MM.1S (cell line): Measurements from ENCODE around the gene SDHB.

Experiments used
- DNase-seq: peaks from one replicate; pipeline ENCODE4 v3.0.0-alpha.2; 2015
- H2AFZ ChIP-seq: fragments of 300-600 bp; sonication (generic); 2 replicates; pipeline ENCODE4 v1.6.0; 2016; ENCODE audit warnings: antibody characterized with exemption, low read length
- H3F3A ChIP-seq: fragments of 300-600 bp; sonication (generic); 2 replicates; pipeline ENCODE4 v1.6.1; 2016; ENCODE audit warnings: mild to moderate bottlenecking, antibody characterized with exemption, low read length, moderate library complexity, mixed read lengths; ENCODE audit not compliant: insufficient read depth
- H3K27ac ChIP-seq: fragments of 300-600 bp; sonication (generic); 2 replicates; pipeline ENCODE4 v1.5.1; 2016; ENCODE audit warnings: mild to moderate bottlenecking, low read length
- H3K27me3 ChIP-seq: fragments of 300-600 bp; sonication (generic); replicated peaks from 2 replicates; pipeline ENCODE4 v1.6.0; 2016; ENCODE audit warnings: low read length; ENCODE audit not compliant: insufficient read depth
- H3K36me3 ChIP-seq: fragments of 300-600 bp; sonication (generic); replicated peaks from 2 replicates; pipeline ENCODE4 v1.6.1; 2016; ENCODE audit warnings: mild to moderate bottlenecking, low read length, mixed read lengths; ENCODE audit not compliant: insufficient read depth
- H3K4me1 ChIP-seq: fragments of 300-600 bp; sonication (generic); 2 replicates; pipeline ENCODE4 v1.6.1; 2016; ENCODE audit warnings: low read length, mixed read lengths
- H3K4me2 ChIP-seq: fragments of 300-600 bp; sonication (generic); 2 replicates; pipeline ENCODE4 v1.6.0; 2016; ENCODE audit warnings: low read depth, low read length
- H3K4me3 ChIP-seq: fragments of 300-600 bp; sonication (generic); 2 replicates; pipeline ENCODE4 v1.5.1; 2016; ENCODE audit warnings: low read length, mixed read lengths
- H3K79me2 ChIP-seq: fragments of 300-600 bp; sonication (generic); 2 replicates; pipeline ENCODE4 v1.6.1; 2016; ENCODE audit warnings: mixed run types, low read length, mixed read lengths
- H3K9ac ChIP-seq: fragments of 300-600 bp; sonication (generic); 2 replicates; pipeline ENCODE4 v1.6.1; 2016; ENCODE audit warnings: low read length, mixed read lengths
- H3K9me2 ChIP-seq: fragments of 300-600 bp; sonication (generic); replicated peaks from 2 replicates; pipeline ENCODE4 v1.6.1; 2016; ENCODE audit warnings: mild to moderate bottlenecking, low read length, mixed read lengths; ENCODE audit not compliant: insufficient read depth
- H3K9me3 ChIP-seq: fragments of 300-600 bp; sonication (generic); replicated peaks from 2 replicates; pipeline ENCODE4 v1.6.1; 2016; ENCODE audit warnings: mild to moderate bottlenecking, low read length, mixed read lengths; ENCODE audit not compliant: insufficient read depth
- H4K20me1 ChIP-seq: fragments of 300-600 bp; sonication (generic); 2 replicates; pipeline ENCODE4 v1.6.1; 2016; ENCODE audit warnings: mild to moderate bottlenecking, low read length, moderate library complexity, mixed read lengths; ENCODE audit not compliant: insufficient read depth
- CTCF ChIP-seq: fragments of 300-600 bp; sonication (generic); IDR thresholded peaks from 2 replicates; pipeline ENCODE4 v1.5.1; 2016; ENCODE audit warnings: antibody characterized with exemption, low read length, mixed read lengths
- EZH2 ChIP-seq: fragments of 300-600 bp; sonication (generic); optimal IDR thresholded peaks from 2 replicates; pipeline ENCODE3; 2017; ENCODE audit warnings: low read depth, mild to moderate bottlenecking, antibody characterized with exemption, low read length, mixed read lengths
- EZH2phosphoT487 ChIP-seq: fragments of 300-600 bp; sonication (generic); IDR thresholded peaks from 2 replicates; pipeline ENCODE4 v1.6.1; 2018; ENCODE audit warnings: antibody characterized with exemption, low read length

The SDHB gene

GRCh38 chr1:17027403-17027802 lies 26.4 kb downstream of the SDHB start:
- Histone ChIP-seq H2AFZ (no peak overlapping the region), H3K27me3 (no peaks in the 10 kb centered on the region), H3K9me3 (no peaks in the 10 kb centered on the region), H3K9me2 (no peaks in the 10 kb centered on the region), H3K4me2 (no peak overlapping the region), H3K9ac (no peak overlapping the region), H3K27ac (no peak overlapping the region), H3F3A (no peaks in the 10 kb centered on the region), H3K36me3 (peaks cover 6% of the 10 kb centered on the region; the same call in 1 of the 2 replicates), H3K79me2 (no peaks in the 10 kb centered on the region), H4K20me1 (no peaks in the 10 kb centered on the region), H3K4me1 (no peaks in the 10 kb centered on the region), H3K4me3 (no peak overlapping the region)
- no peak for TF ChIP-seq CTCF
- DNase-seq: no peak

- H3K9ac ChIP-seq: no peak overlapping the region
- peaks cover 13% of the 10 kb centered on the region for H3K4me1 ChIP-seq
- no peaks in the 10 kb centered on the region for H3K9me3 ChIP-seq
- H3K4me2 ChIP-seq: no peak overlapping the region
- H3K79me2 ChIP-seq: no peaks in the 10 kb centered on the region
- H4K20me1 ChIP-seq: no peaks in the 10 kb centered on the region
- H3K27me3 ChIP-seq: no peaks in the 10 kb centered on the region
- H3F3A ChIP-seq: peaks cover 13% of the 10 kb centered on the region
- peaks cover 18% of the 10 kb centered on the region for H3K36me3 ChIP-seq
- TF ChIP-seq EZH2phosphoT487 (no peak), EZH2 (no peak), CTCF (no peak)
- no peaks in the 10 kb centered on the region for H3K9me2 ChIP-seq
- no peak overlapping the region for H2AFZ ChIP-seq
- no peak for DNase-seq
- H3K27ac ChIP-seq: no peak overlapping the region
- H3K4me3 ChIP-seq: no peak overlapping the region
Observed at GRCh38 chr1:17024721-17025120, 29.1 kb downstream of the SDHB start.

- H3K4me2 ChIP-seq: no peak overlapping the region
- H2AFZ ChIP-seq: no peak overlapping the region
- no peaks in the 10 kb centered on the region for H3K79me2 ChIP-seq
- no peaks in the 10 kb centered on the region for H3K9me3 ChIP-seq
- no peaks in the 10 kb centered on the region for H3K9me2 ChIP-seq
- no peaks in the 10 kb centered on the region for H4K20me1 ChIP-seq
- DNase-seq: no peak
- TF ChIP-seq EZH2phosphoT487: no peak
- no peak for TF ChIP-seq EZH2
- no peak for TF ChIP-seq CTCF
- no peak overlapping the region for H3K27ac ChIP-seq
- H3K9ac ChIP-seq: no peak overlapping the region
- H3K4me3 ChIP-seq: no peak overlapping the region
- H3F3A ChIP-seq: peaks cover 25% of the 10 kb centered on the region
- H3K27me3 ChIP-seq: no peaks in the 10 kb centered on the region
- peaks cover 18% of the 10 kb centered on the region for H3K36me3 ChIP-seq
- peaks cover 25% of the 10 kb centered on the region for H3K4me1 ChIP-seq
Observed at GRCh38 chr1:17023573-17023972, 30.3 kb downstream of the SDHB start.

- DNase-seq: no peak
- Histone ChIP-seq H3K9me2 (no peaks in the 10 kb centered on the region), H3K4me1 (peaks cover 30% of the 10 kb centered on the region), H3K27ac (no peak overlapping the region), H4K20me1 (no peaks in the 10 kb centered on the region), H3K36me3 (peaks cover 18% of the 10 kb centered on the region), H3F3A (peaks cover 26% of the 10 kb centered on the region), H3K9me3 (no peaks in the 10 kb centered on the region), H3K4me2 (no peak overlapping the region), H3K27me3 (no peaks in the 10 kb centered on the region), H2AFZ (no peak overlapping the region), H3K9ac (no peak overlapping the region), H3K4me3 (no peak overlapping the region), H3K79me2 (no peaks in the 10 kb centered on the region)
- no peak for TF ChIP-seq CTCF
- no peak for TF ChIP-seq EZH2phosphoT487
- no peak for TF ChIP-seq EZH2
Observed at GRCh38 chr1:17023102-17023501, 30.7 kb downstream of the SDHB start.
